H9 (cell line): ENCODE results near the gene TMEM39B. TPM values are rescaled to one million over a fixed set of nuclear protein-coding genes. Genes with fewer than 3 reads are reported as not detected.

Source experiments
- DNase-seq: peaks from one replicate; pipeline ENCODE4 v3.0.0-alpha.2; 2017
- H2AFZ ChIP-seq: one replicate; pipeline ENCODE4 v1.6.1; 2013; ENCODE audit warnings: mild to moderate bottlenecking, low read length, control low read depth, moderate library complexity
- H2AK5ac ChIP-seq: 2 replicates; pipeline ENCODE4 v1.6.1; 2013; ENCODE audit warnings: low read length, control low read depth, mixed read lengths; ENCODE audit not compliant: insufficient read length
- H2BK120ac ChIP-seq: one replicate; pipeline ENCODE4 v1.6.1; 2013; ENCODE audit warnings: low read depth, mild to moderate bottlenecking, low read length, control low read depth, inconsistent platforms; ENCODE audit not compliant: poor library complexity, severe bottlenecking
- H2BK12ac ChIP-seq: 2 replicates; pipeline ENCODE4 v1.6.1; 2013; ENCODE audit warnings: low read length, control low read depth, mixed read lengths, low read depth; ENCODE audit not compliant: insufficient read length
- H2BK15ac ChIP-seq: 2 replicates; pipeline ENCODE4 v1.6.1; 2013; ENCODE audit warnings: low read depth, low read length, control low read depth
- H2BK20ac ChIP-seq: one replicate; pipeline ENCODE4 v1.6.1; 2013; ENCODE audit warnings: low read depth, mild to moderate bottlenecking, low read length, control low read depth, inconsistent platforms; ENCODE audit not compliant: poor library complexity, severe bottlenecking
- H2BK5ac ChIP-seq: 2 replicates; pipeline ENCODE4 v1.6.1; 2013; ENCODE audit warnings: low read length, control low read depth, mixed read lengths; ENCODE audit not compliant: insufficient read length
- H3K14ac ChIP-seq: 2 replicates; pipeline ENCODE4 v1.6.1; 2013; ENCODE audit warnings: low read length, control low read depth; ENCODE audit not compliant: insufficient read depth
- H3K18ac ChIP-seq: 2 replicates; pipeline ENCODE4 v1.6.1; 2013; ENCODE audit warnings: low read depth, mild to moderate bottlenecking, mixed read lengths, low read length, control low read depth; ENCODE audit not compliant: insufficient read length
- H3K23ac ChIP-seq: 2 replicates; pipeline ENCODE4 v1.6.1; 2013; ENCODE audit warnings: low read length, control low read depth, mixed read lengths, low read depth; ENCODE audit not compliant: insufficient read length
- H3K23me2 ChIP-seq: 2 replicates; pipeline ENCODE4 v1.6.1; 2013; ENCODE audit warnings: low read depth, mild to moderate bottlenecking, mixed read lengths, low read length, control low read depth; ENCODE audit not compliant: insufficient read length, poor library complexity, severe bottlenecking
- H3K27ac ChIP-seq: 2 replicates; pipeline ENCODE4 v1.5.1; 2013; ENCODE audit warnings: low read length, control low read depth, mixed read lengths, low read depth; ENCODE audit not compliant: insufficient read length
- H3K27me3 ChIP-seq: 2 replicates; pipeline ENCODE4 v1.6.1; 2013; ENCODE audit warnings: low read length, control low read depth, inconsistent platforms; ENCODE audit not compliant: insufficient read depth
- H3K4ac ChIP-seq: 2 replicates; pipeline ENCODE4 v1.6.1; 2013; ENCODE audit warnings: low read depth, mild to moderate bottlenecking, control low read depth, inconsistent platforms, low read length, moderate library complexity
- H3K4me1 ChIP-seq: 2 replicates; pipeline ENCODE4 v1.6.1; 2013; ENCODE audit warnings: low read length, control low read depth, inconsistent platforms; ENCODE audit not compliant: insufficient read depth
- H3K4me2 ChIP-seq: 2 replicates; pipeline ENCODE4 v1.6.1; 2013; ENCODE audit warnings: low read length, control low read depth, mixed read lengths; ENCODE audit not compliant: insufficient read length, insufficient read depth
- H3K56ac ChIP-seq: 2 replicates; pipeline ENCODE4 v1.6.1; 2013; ENCODE audit warnings: low read depth, mild to moderate bottlenecking, mixed read lengths, low read length, control low read depth; ENCODE audit not compliant: insufficient read length
- H3K79me1 ChIP-seq: 2 replicates; pipeline ENCODE4 v1.6.1; 2013; ENCODE audit warnings: low read depth, mild to moderate bottlenecking, moderate library complexity, low read length, control low read depth, inconsistent platforms; ENCODE audit not compliant: insufficient read depth, poor library complexity, severe bottlenecking
- H3K79me2 ChIP-seq: 2 replicates; pipeline ENCODE4 v1.6.1; 2013; ENCODE audit warnings: low read length, control low read depth, inconsistent platforms; ENCODE audit not compliant: insufficient read depth
- H3K9ac ChIP-seq: 2 replicates; pipeline ENCODE4 v1.6.1; 2013; ENCODE audit warnings: low read length, control low read depth, mixed read lengths; ENCODE audit not compliant: insufficient read length; ENCODE audit errors: extremely low read depth
- H3K9me3 ChIP-seq: one replicate; pipeline ENCODE4 v1.6.1; 2013; ENCODE audit warnings: low read depth, low read length, inconsistent platforms; ENCODE audit not compliant: control insufficient read depth
- H3T11ph ChIP-seq: one replicate; pipeline ENCODE4 v1.6.1; 2013; ENCODE audit warnings: mild to moderate bottlenecking, low read length, control low read depth, inconsistent platforms
- H4K20me1 ChIP-seq: one replicate; pipeline ENCODE4 v1.6.1; 2013; ENCODE audit not compliant: control insufficient read depth, insufficient read length, insufficient read depth
- H4K5ac ChIP-seq: 2 replicates; pipeline ENCODE4 v1.6.1; 2013; ENCODE audit warnings: low read depth, mild to moderate bottlenecking, mixed read lengths, low read length, control low read depth; ENCODE audit not compliant: insufficient read length
- H4K8ac ChIP-seq: replicated peaks from 2 replicates; pipeline ENCODE4 v1.6.1; 2013; ENCODE audit warnings: low read length, control low read depth, mixed read lengths, low read depth; ENCODE audit not compliant: insufficient read length
- H4K91ac ChIP-seq: 2 replicates; pipeline ENCODE4 v1.6.1; 2013; ENCODE audit warnings: low read depth, mild to moderate bottlenecking, moderate library complexity, mixed read lengths, low read length, control low read depth; ENCODE audit not compliant: insufficient read length
- H3K27ac Mint-ChIP-seq, 3 experiments: 2 replicates in 2 of 3; 3 replicates in 1 of 3; pipeline ENCODE4 v1.8.0; 2020 to 2021; ENCODE audit warnings: mixed read lengths in 3 of 3, mild to moderate bottlenecking in 1 of 3, moderate library complexity in 1 of 3
- H3K27me3 Mint-ChIP-seq: 2 replicates; pipeline ENCODE4 v1.8.0; 2021; ENCODE audit warnings: low read depth, mild to moderate bottlenecking, moderate library complexity, mixed read lengths
- H3K36me3 Mint-ChIP-seq, 3 experiments: 2 replicates in 2 of 3; 3 replicates in 1 of 3; pipeline ENCODE4 v1.8.0; 2020 to 2021; ENCODE audit warnings: low read depth in 3 of 3, mixed read lengths in 3 of 3; ENCODE audit not compliant: insufficient read depth in 1 of 3
- H3K4me1 Mint-ChIP-seq, 2 experiments: 2 replicates each; pipeline ENCODE4 v1.8.0; 2020; ENCODE audit warnings: mixed read lengths in 2 of 2
- H3K4me3 Mint-ChIP-seq, 2 experiments: 2 replicates in 1 of 2; 3 replicates in 1 of 2; pipeline ENCODE4 v1.8.0; 2020 to 2021; ENCODE audit warnings: mild to moderate bottlenecking in 2 of 2, mixed read lengths in 2 of 2, moderate library complexity in 1 of 2
- H3K9me3 Mint-ChIP-seq, 2 experiments: 2 replicates in 1 of 2; 3 replicates in 1 of 2; pipeline ENCODE4 v1.8.0; 2020; ENCODE audit warnings: mild to moderate bottlenecking in 2 of 2, mixed read lengths in 2 of 2, moderate library complexity in 1 of 2
- WGBS: extraction: QIAGEN DNeasy Blood & Tissue Kit; methylation state at CpG from one replicate; pipeline ENCODE4 v1.1.7; 2013; ENCODE audit warnings: missing lambda C conversion rate, low lambda C conversion rate, mixed read lengths; ENCODE audit not compliant: insufficient read length; ENCODE audit errors: extremely low coverage; 5-methylcytosine and 5-hydroxymethylcytosine counted together
- total RNA-seq: library from RNA; stranded (reverse); gene quantifications from 2 replicates; pipeline ENCODE4 v1.2.1, GENCODE V29; 2021
- TF ChIP-seq, protein P1 (sequence below): fragments of 200-600 bp; sonication (generic); conservative IDR thresholded peaks from 3 replicates; pipeline ENCODE4 v1.8.0; 2021; ENCODE audit warnings: antibody characterized with exemption, mild to moderate bottlenecking

Gene TMEM39B
- total RNA-seq, 1 experiment from 2014 or later, result 27.4 TPM

DNA sequence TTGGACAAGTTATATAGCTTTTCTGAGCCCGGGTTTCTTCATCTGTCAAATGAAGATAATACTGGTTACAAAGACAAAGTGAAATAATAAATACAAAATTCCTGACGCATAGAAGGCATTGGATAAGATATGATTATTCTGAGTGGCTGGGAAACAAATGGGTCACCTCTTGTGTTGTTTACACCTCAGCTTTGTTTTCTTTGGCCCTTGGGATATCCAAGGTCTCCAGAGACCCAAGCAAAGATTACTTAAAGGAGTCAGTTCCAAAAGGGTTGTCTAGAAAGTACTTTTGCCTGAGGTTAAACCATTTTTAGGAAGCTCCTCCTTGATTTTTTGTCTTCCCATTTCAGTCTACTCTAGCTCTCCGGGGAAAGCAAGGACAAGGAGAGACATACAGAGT is 49.4 kb upstream of the TMEM39B start:
- Mint-ChIP-seq H3K36me3 (peaks cover 7 to 29% (median 24%) of the 10 kb centered on the region in 3 experiments), H3K9me3 (no peaks in the 10 kb centered on the region), H3K27me3 (no peaks in the 10 kb centered on the region), H3K4me3 (no peak overlapping the region), H3K27ac (peak overlapping the region in 1 of 3 experiments; percentile 45; a peak in 2 of 7 replicates), H3K4me1 (no peaks in the 10 kb centered on the region)
- Histone ChIP-seq H2AFZ (no peak overlapping the region), H3K23ac (no peak overlapping the region), H2BK15ac (no peak overlapping the region), H2BK20ac (no peak overlapping the region), H3K4ac (no peak overlapping the region), H2AK5ac (no peak overlapping the region), H3K79me2 (peaks cover 72% of the 10 kb centered on the region; the same call in 1 of the 2 replicates), H4K20me1 (no peaks in the 10 kb centered on the region), H2BK12ac (no peak overlapping the region), H3K4me1 (no peaks in the 10 kb centered on the region; the same call in 1 of the 2 replicates), H3K4me2 (no peak overlapping the region), H4K5ac (no peak overlapping the region), H3T11ph (no peak overlapping the region), H3K27ac (no peak overlapping the region), H3K56ac (no peak overlapping the region), H4K91ac (no peak overlapping the region), H4K8ac (no peak overlapping the region), H3K27me3 (no peaks in the 10 kb centered on the region), H3K14ac (no peak overlapping the region), H3K9ac (no peak overlapping the region), H2BK120ac (no peak overlapping the region), H3K79me1 (no peaks in the 10 kb centered on the region), H3K23me2 (no peaks in the 10 kb centered on the region), H3K18ac (no peak overlapping the region), H3K9me3 (no peaks in the 10 kb centered on the region), H2BK5ac (no peak overlapping the region)
- TF ChIP-seq, protein P1, sequence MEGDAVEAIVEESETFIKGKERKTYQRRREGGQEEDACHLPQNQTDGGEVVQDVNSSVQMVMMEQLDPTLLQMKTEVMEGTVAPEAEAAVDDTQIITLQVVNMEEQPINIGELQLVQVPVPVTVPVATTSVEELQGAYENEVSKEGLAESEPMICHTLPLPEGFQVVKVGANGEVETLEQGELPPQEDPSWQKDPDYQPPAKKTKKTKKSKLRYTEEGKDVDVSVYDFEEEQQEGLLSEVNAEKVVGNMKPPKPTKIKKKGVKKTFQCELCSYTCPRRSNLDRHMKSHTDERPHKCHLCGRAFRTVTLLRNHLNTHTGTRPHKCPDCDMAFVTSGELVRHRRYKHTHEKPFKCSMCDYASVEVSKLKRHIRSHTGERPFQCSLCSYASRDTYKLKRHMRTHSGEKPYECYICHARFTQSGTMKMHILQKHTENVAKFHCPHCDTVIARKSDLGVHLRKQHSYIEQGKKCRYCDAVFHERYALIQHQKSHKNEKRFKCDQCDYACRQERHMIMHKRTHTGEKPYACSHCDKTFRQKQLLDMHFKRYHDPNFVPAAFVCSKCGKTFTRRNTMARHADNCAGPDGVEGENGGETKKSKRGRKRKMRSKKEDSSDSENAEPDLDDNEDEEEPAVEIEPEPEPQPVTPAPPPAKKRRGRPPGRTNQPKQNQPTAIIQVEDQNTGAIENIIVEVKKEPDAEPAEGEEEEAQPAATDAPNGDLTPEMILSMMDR, result no peak
- WGBS, result no CpG with 5 or more reads among the region's 3 CpGs
- DNase-seq, result no peak
